NCI-H1436 (cell line): Measurements from ENCODE around the gene TCTA.

Experiments
- DNase-seq: peaks from one replicate; lab custom pipeline; 2025; lab: John Stamatoyannopoulos, UW

Gene TCTA

DNA sequence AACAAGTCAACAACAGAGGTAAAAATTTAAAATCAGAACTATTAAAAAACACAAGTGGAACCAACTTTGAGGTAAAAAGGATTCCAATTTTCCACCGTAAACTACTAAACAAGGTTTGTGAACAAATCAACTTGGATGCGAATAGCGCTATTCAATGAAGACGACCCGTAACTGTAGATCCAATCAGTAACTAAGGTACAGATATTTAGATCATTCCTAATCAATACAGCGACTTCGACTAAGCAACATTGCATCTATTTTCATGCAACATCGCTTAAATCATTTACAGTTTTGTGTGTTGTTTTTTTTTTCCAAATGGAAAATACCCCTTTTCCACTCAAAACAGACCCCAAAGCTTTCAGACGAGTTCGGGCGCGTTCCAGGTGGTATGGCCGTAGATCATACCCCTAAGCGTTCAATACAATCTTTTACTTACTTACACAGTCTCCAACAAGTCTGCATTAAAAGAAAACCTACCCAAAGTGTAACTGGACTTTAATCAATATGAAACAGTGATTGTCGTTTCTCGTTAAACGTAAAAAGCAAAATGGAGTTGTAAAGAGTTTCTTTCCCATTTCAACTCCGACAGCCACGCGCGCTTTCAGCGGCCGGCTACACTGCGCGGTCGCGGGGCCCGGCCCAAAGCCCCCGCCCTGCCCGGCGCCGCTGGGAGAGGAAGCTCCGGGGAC lies 1.2 kb upstream of the TCTA start:
- DNase-seq: no peak

DNA sequence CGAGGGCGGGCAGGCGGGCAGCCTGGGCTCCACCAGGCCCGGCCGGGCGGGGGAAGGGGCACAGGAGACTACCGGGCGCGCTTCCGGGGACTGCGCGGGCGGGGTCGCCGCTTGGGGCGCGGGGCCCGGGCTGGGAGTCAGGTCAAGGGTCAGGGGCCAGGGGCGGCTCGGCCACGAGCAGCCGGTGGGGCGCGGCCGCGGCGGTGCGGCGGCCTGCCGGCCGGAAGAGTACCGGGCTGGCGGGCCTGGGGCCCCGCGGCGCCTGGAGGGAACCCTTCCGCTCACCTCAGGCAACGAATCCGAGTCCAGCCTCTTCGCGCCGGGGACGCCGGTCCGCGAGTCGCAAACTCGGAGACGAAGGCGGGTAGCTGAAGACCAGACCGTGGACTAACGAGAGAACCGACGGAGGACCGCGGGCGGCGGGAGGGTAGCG lies 672 bp upstream of the TCTA start:
- no peak for DNase-seq

DNA sequence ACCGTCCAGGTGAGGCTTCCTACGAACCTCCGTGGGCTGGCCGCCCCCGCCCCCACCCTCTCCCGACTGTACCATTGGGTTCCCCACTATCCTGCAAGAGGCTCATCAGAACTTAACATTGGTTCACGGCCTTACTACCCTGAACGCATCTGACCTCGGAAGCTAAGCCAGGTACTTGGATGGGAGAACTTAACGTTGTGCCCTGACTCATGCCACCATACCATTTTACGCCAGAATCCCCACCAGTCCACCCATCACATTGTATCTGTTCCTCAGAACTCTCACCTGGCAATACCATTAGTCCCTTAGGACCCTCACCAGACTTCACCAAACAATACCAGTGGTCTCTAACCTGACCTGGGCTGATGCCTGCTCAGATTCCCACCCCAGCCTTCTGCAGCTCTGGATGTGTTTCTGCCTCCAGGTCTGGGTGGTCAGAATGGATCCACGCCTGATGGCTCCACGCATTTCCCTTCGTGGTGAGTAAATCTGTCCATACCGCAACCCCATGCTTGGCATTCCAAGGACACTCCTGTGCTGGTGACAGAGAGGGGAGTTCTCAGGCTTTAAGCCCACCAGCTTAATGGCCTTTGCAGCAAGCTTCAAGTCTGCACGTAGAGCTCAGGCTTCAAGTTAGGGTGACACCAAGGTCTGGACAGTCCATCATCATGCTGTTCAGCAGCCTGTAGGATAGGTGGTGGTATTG lies 562 bp downstream of the TCTA start:
- DNase-seq: no peak

DNA sequence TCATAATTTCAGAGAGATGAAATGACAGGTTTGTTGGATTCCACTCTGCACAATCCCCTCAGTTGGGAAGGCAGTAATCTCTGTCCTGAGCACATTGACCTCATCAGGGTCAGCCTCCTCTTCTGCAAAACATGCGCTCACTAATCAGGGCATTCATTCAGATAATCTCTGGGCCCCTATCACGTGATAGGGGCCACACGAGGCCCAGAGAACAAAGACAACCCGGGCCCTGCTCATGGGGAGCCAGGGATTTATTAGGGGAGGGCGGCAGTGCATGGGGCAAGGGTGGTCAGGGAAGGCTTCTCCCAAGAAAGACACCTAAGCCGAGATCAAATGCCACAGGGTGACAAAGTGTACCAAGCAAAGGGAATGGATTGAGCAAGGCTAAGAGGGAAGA lies 1.1 kb downstream of the TCTA start:
- DNase-seq: no peak

DNA sequence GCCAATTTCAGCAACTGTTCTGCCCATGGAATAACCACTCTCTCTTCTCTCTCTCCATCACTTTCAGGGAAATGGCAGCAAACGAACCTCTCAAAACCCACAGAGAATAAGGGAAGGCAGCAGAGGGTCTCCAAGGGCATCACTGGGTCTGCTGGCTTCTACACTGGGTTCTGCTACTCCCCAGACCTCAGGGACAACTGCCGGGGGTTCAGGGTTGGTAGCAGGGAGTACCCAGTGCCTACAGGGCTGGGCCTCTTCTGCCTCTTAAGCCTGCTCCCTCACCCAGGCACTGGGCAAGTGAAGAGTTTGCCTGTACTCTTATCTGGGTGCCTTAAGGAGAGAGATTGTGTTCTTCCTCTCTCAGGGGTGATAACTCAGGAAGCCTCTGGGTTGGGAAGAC lies 2.5 kb downstream of the TCTA start:
- DNase-seq: no peak

DNA sequence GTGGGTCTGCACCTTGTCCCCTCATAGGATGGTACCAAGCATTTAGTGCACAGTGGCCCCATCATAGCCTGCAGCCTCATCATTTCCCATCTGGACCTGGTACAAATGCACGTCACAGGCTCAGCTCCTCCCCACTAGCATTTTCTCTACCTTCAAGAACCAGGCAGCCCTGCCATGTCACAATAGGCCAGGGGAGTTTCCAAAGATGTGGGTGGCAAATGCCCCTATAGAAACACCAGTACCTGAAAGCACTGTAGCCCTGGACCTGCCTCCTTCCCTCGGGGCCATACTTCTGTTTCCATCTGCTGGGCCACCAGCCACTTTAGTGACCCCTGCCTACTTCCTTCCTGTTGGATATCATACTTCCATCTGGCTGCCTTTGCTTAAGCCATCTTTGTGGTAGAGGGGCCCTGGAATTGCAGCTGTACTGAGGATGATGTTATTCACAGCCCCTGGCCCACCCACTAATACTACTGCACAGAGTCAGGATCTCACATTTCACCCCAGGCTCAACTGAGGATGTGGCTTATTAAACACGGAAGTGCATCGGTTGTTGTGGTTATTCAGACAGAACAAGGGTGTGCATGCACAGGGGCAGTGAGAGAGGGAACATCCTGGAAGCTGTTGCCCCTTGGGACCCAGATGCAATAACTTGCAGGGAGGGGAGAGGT lies 3.8 kb downstream of the TCTA start:
- no peak for DNase-seq

DNA sequence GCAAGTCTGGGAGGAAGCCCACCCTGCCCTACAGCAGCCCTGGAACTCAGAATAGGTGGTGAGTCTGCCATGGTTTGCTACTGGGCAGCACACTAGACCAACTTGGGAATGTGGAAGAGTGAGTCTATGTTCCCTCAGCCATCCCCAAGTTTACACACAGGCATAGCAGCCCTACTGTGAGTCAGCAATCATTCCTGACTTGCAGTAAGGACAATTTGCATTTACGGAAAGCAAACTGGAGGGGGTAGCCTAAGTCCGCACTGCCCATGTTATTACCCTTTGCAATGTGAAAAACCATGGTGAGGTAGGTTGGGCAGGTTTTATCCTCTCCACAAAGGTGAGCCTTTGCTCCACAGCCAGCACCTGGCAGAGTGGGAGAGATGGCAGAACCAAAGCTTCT lies 4.6 kb downstream of the TCTA start:
- DNase-seq: no peak

DNA sequence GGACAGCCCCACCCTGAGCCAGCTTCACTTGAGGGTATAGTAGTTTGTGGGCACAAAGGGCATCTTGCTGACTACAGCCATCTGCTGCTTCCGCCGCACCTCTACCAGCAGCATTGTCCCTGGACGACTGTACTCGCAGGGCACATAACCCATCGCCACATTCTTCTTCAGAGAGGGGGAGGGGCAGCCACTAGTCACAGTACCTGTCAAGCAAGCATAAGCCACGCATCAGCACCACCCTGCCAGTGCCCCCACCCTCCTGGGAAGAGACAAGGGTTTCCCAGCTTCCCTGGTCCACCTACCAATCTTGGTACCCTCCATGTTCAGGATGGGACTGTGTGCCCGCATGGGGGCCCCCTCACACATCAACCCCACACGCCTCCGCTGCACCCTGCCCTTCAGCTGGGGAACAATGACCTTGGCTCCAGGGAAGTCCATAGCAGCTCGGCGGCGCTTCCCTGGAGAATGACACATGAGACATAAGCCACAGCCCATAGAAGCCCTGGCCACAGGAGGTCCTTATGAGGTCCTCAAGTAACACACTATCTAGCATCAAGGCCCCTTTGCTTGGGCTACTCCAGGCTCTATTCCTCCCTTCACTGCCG lies 5.4 kb downstream of the TCTA start:
- DNase-seq: no peak

DNA sequence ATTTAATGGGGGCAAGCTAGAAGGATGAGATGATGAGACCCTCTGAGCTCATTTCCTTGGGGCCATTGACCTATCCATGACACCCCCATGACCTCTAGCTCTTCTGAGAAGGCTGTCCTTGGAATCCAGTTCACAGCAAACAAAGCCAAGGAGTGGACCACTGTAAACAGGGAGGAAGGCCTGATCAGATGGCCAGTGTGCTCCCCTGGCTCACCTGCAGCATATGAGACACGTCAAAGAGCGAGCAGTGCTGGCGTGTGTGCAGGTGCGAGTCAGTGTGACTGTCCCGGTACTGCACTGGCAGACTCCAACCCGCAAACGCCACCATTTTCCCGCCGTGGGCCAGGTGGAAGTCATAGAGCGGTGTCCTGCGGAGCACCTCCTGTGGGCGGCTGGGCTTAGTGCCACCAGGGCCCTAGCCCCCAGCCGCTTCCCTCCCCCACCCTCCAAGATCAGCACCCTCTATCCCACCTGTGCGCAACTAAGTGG lies 9.7 kb downstream of the TCTA start:
- DNase-seq: no peak

DNA sequence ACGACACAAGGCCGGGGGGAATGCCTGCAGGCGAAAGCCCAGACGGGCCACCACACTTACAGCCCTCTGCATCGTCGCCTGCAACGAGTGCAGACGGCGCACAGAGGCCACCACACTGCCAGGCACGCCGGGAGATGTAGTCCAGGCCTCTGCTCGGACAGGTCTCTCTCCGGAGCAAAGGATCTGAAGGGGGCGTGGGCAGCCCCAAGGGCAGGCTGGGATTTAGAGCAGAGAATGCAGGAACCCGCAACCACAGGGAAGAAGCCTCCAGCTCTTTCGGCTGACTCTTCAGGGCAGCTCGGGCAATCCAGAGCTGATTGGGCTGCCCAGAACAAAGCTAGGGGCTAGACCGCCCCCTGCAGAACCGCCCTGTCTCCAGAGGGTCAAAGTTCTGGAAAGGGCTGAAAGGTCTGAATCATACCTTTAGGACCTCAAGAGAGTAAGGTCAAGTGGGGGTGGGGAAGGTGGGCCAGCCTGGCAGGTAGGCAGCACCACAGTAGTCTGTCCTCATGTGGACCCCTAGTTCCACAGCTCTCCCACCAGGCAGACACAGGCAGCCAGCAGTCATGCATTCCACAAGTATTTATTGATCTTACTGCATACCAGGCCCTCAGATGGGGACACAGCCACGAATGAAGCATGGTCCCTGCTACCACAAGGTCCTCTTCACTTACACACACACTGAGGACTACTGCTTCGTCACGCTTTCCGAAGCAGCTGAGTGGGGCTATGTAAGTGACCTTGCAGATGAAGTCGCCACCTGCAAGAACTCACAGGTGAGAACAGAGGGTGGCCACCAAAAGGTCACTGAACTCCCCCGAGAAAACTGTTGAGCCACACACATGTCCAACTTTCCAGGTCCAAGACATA lies 10.4 kb downstream of the TCTA start, which contains the start of gene AMT:
Gene AMT (minus strand): TSS at position 95 of the 870 bp plus-strand sequence. CDS start 23 bp downstream, at position 72.
- no peak for DNase-seq

DNA sequence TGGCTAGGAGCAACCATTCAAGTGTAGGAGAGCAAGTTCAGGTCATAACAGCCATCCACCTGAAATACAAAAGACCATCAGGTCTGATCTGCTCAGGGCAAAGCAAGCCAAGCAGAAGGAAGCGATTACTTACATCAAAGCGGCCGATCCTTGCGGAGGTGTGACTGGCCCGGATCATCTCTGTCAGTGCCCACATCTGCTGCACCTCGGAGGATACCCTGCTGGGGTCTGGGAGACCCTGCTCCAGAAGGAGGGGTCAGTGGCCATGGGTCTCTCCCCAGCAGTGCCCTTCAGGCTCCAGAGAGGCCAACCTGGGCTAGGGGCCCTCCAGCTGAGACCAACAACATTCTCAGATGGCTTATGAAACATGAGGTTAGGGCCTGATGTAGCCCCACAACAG lies 12.6 kb downstream of the TCTA start:
- no peak for DNase-seq

DNA sequence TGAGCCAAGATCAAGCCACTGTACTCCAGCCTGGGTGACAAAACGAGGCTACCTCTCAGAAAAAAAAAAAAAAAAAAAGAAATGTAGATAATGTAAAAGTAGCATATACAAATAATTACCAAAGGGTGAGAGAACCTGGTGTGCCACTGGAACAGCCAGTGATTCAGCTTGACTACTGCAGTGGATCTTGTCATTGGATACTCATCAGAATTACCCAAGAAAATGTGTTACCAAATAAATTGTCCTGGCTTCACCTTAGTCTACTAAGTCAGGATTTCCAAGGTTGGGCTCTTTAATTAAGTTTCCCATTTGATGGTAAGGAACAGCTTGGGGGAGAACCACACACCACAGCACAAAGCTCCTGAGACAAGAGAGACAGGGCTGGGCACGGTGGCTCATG lies 15.4 kb downstream of the TCTA start:
- DNase-seq: no peak

DNA sequence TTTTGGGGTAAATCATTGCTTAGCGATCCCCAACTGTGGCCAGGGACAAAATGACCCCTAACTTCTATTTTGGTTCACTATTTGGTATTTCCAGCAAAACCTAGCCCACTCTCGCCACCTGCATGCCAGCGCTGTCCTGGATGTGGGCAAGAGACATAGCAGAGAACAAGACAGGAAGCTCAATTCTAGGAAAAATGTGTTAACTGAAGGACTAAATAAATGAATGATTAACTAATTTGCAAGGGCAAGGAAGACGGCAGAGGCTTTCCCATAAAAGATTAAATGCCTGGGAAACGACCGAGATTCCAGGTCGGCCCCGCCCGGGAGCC lies 16.5 kb downstream of the TCTA start:
- DNase-seq: no peak

DNA sequence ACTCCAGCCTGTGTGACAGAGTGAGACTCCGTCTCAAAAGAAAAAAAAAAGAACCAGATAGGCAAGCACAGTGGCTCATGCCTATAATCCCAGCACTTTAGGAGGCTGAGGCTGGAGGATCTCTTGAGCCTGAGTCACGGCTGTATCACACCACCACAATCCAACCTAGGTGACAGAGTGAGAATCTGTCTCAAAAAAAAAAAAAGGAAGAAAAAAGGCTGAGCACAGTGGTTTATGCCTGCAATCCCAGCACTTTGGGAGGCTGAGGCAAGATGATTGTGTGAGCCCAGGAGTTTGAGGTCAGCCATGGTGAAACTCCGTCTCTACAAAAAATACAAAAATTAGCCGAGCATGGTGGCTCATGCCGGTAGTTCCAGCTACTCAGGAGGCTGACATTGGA lies 22.5 kb downstream of the TCTA start:
- no peak for DNase-seq

DNA sequence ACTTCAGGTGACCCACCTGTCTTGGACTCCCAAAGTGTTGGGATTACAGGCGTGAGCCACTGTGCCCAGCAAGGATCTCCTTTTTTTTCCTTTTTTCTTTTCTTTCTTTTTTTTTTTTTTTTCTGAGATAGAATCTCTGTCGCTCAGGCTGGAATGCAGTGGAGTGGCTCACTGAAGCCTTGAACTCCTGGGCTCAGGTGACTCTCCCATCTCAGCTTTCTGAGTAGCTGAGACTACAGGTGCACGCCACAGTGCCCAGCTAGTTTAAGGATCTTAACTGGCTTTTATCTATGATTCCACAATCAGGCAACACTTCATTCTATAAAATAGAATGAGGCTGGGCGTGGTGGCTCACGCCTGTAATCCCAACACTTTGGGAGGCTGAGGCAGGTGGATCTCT lies 33.2 kb downstream of the TCTA start:
- DNase-seq: no peak

DNA sequence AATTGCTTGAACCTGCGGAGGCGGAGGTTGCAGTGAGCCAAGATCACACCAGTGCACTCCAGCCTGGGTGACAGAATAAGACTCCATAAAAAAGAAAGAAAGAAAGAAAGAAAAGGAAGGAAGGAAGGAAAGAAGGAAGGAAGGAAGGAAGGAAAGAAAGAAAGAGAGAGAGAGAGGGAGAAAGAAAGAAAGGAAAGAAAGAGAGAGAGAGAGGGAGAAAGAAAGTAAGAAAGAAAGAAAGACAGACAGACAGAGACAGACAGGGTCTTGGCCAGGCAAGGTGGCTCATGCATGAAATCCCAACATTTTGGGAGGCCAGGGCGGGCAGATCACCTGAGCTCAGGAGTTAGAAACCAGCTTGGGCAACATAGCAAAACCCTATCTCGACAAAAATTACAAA lies 41.4 kb downstream of the TCTA start:
- no peak for DNase-seq

DNA sequence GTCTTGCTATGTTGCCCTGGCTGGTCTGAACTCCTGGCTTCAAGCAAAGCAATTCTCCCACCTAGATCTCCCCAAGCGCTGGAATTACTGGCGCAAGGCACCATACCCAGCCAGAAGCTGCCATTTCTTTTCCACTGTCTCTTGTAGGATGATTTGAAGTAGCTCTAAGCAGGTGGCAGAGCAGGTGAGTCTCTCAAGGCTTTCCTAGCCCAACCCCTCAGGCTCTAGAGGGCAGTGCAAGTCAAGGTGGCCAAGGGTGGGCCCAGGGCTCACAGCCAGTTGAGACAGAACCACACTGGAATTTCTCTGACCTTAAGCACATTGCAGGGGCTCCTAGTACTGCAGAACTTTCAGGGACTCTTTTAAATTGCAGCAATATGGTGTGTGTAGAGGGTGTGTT lies 42.2 kb downstream of the TCTA start:
- no peak for DNase-seq

DNA sequence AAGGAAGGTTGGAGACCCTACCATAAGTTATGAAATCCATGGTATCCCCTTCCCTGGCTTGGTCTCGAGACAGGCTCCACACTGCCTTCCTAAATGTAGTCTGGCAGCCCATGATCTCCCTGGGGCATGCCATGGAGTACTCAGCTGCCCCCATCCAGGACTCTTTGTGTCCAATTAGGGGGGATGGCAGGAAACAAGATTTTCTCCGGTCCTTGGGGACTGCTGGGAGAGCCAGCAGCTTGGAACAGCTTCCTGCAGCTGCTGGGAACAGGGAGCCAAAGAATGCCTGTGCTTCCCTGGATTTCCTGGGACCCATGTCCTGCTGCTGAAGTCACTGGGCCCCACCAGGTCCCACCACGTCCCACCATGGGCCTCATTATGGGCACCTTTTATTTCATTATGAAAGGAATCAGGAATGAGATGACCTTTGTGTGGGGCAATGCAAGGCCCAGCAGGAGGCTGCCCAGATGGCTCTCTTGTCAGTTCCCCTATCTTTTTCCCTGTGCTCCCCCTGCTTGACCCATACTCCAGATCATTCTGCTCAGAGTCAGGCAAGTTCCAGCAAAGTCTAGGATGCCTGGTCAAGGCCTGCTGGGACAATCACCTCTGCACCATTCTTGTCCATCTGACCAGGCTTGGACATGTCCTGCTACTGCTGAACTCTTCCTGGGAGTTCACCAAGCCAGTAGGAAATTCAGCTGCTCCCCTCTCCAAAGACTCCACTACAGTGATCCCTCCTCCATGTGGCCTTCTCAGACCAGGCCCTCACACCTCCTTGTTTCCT lies 42.9 kb downstream of the TCTA start:
- no peak for DNase-seq

DNA sequence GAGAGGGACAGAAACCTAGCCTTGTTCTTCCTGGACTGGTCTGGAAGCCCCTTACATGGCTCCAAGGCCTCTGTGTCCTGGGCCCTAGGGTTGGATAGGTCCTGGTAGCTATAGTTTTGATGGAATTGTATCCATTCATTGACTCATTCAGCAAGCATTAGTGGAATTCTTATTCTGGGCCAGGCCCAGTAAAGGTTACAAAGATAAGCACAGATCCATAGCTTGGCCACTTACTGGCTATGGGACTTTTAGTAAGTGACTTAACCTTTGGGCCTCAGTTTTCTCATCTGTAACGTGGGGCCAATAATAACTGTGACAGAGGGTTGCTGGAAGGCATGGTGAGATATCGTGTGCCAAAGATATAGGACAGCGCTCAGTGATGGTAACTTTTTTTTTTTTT lies 44.2 kb downstream of the TCTA start:
- DNase-seq: no peak

DNA sequence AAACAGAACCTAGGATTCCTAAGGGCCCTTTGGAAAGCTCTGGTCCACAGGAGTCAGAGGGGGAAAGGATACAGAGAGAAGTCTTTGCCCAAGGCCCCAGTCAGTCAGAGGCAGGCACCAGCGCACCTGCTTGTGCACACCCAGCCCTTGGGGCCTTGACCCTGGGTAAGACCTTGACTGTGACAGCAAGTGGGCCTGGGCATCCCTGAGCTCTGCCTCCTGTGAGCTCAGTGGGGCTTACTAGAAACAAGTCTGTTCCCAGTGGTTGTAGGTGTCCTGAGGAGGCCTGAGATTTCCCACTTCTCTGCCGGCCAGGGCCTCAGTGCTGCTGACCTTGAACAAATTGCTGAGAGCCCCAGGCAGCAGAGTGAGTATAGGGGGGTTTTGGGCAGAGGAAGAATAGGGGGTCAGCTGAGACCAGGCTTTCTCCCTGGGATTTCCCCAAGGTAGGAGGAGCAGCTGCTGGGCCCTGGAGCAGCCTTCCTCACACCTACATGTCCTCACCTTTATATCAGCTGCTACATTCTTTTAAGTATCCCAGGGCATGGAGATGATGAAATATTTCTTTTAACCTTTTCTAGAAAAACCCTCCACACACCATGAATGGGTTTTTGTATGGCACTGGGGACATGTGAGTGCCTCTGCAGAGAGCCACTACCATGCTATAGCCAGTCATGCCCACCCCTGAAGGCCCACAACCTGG lies 48.1 kb downstream of the TCTA start:
- DNase-seq: no peak
